Fibroblast of lung (primary cell): Measurements from ENCODE around the gene TMEM269. TPM values are rescaled to one million over a fixed set of nuclear protein-coding genes. Genes with fewer than 3 reads are reported as not detected.
A peak's percentile ranks its signal among the peaks of the same experiment; 100 is the strongest.

Source experiments
- DNase-seq, 2 donors: peaks; one replicate each; pipeline versions ENCODE4 v3.0.0 to v3.0.0-alpha.2; 2010; ENCODE audit warnings: low read depth in 2 of 2
- H2AFZ ChIP-seq: 2 replicates; pipeline ENCODE4 v1.5.1; 2012; ENCODE audit warnings: low read length, control low read depth, inconsistent platforms
- H3K27ac ChIP-seq: 2 replicates; pipeline ENCODE4 v1.5.1; 2011; ENCODE audit warnings: low read length, control low read depth; ENCODE audit not compliant: insufficient read depth
- H3K27me3 ChIP-seq: 2 replicates; pipeline ENCODE4 v1.5.1; 2011; ENCODE audit warnings: mild to moderate bottlenecking, low read length; ENCODE audit not compliant: control insufficient read depth, insufficient read depth
- H3K36me3 ChIP-seq: 2 replicates; pipeline ENCODE4 v1.5.1; 2011; ENCODE audit warnings: low read length; ENCODE audit not compliant: control insufficient read depth, insufficient read depth
- H3K4me1 ChIP-seq: 2 replicates; pipeline ENCODE4 v1.5.1; 2011; ENCODE audit warnings: low read length; ENCODE audit not compliant: control insufficient read depth, insufficient read depth; ENCODE audit errors: extremely low read depth
- H3K4me2 ChIP-seq: 2 replicates; pipeline ENCODE4 v1.5.1; 2011; ENCODE audit warnings: low read length, control low read depth; ENCODE audit not compliant: insufficient read depth; ENCODE audit errors: extremely low read depth
- H3K4me3 ChIP-seq, 4 experiments: fragments of 200-600 bp in 1 of 4; sonication (generic) in 1 of 4; replicated peaks in 1 of 4; 2 replicates each; pipeline ENCODE4 v1.5.1; 2011 to 2016; ENCODE audit warnings: low read length in 4 of 4, low read depth in 3 of 4, mild to moderate bottlenecking in 3 of 4, control low read depth in 2 of 4, inconsistent platforms in 1 of 4, mixed read lengths in 1 of 4; ENCODE audit not compliant: insufficient read depth in 1 of 4; ENCODE audit errors: control extremely low read depth in 1 of 4
- H3K79me2 ChIP-seq: 2 replicates; pipeline ENCODE4 v1.5.1; 2012; ENCODE audit warnings: mild to moderate bottlenecking, low read length, inconsistent platforms; ENCODE audit not compliant: control insufficient read depth, insufficient read depth
- H3K9ac ChIP-seq: 2 replicates; pipeline ENCODE4 v1.5.1; 2011; ENCODE audit warnings: mild to moderate bottlenecking, low read length, control low read depth; ENCODE audit not compliant: insufficient read depth
- H3K9me3 ChIP-seq: 2 replicates; pipeline ENCODE4 v1.5.1; 2012; ENCODE audit warnings: low read depth, low read length; ENCODE audit not compliant: control insufficient read depth, insufficient read depth
- H4K20me1 ChIP-seq: 2 replicates; pipeline ENCODE4 v1.5.1; 2011; ENCODE audit warnings: low read length; ENCODE audit not compliant: control insufficient read depth, insufficient read depth; ENCODE audit errors: extremely low read depth
- CTCF ChIP-seq, 2 donors: IDR thresholded peaks in 1 of 2; conservative IDR thresholded peaks in 1 of 2; 1 replicate in 1 of 2; 2 replicates in 1 of 2; pipeline ENCODE4 v1.5.1; 2011 to 2012; ENCODE audit warnings: low read length in 2 of 2, control low read depth in 1 of 2, inconsistent platforms in 1 of 2, low read depth in 1 of 2, mild to moderate bottlenecking in 1 of 2
- EZH2 ChIP-seq: IDR thresholded peaks from 2 replicates; pipeline ENCODE4 v1.5.1; 2012; ENCODE audit warnings: low read length, control low read depth, mild to moderate bottlenecking; ENCODE audit errors: missing control alignments
- polyA plus RNA-seq, 2 donors: library from polyadenylated mRNA; depleted of rRNA in 1 of 2; stranded (reverse) in 1 of 2; unstranded in 1 of 2; fragments of >200 nt; gene quantifications; 2 replicates each; pipeline ENCODE4 v1.2.1, GENCODE V29; 2011 to 2012; ENCODE audit warnings: missing spikeins in 1 of 2
- total RNA-seq: library from RNA; depleted of rRNA; stranded (reverse); fragments of >200 nt; gene quantifications from 2 replicates; pipeline ENCODE4 v1.2.1, GENCODE V29; 2014

TMEM269 gene
- total and polyA plus RNA-seq, 2 donors (not counting 1 experiment from before 2014, with no cell fraction given): 0.10 to 0.17 TPM

- Histone ChIP-seq H3K27ac (no peak overlapping the region), H3K4me2 (no peak overlapping the region), H3K27me3 (no peaks in the 10 kb centered on the region), H4K20me1 (no peaks in the 10 kb centered on the region), H3K9me3 (no peaks in the 10 kb centered on the region), H3K79me2 (no peaks in the 10 kb centered on the region), H3K4me1 (no peaks in the 10 kb centered on the region), H3K36me3 (no peaks in the 10 kb centered on the region), H3K9ac (no peak overlapping the region), H3K4me3 (no peak overlapping the region), H2AFZ (no peak overlapping the region)
- TF ChIP-seq CTCF (conservative IDR thresholded peaks at IDR 0.05 in 1 of 2, IDR thresholded peaks at IDR 0.05 in 1 of 2; ENCODE audit: low read depth in 1 of 2, low read length in 2 of 2) (no peak), EZH2 (no peak)
- no peak for DNase-seq
Observed at GRCh38 chr1:42797979-42798378, 13.2 kb downstream of the TMEM269 start.

GRCh38 chr1:42801832-42802473 lies 17.2 kb downstream of the TMEM269 start:
- Histone ChIP-seq H3K9ac (no peak overlapping the region), H3K4me1 (no peaks in the 10 kb centered on the region), H3K79me2 (no peaks in the 10 kb centered on the region), H3K9me3 (no peaks in the 10 kb centered on the region), H3K36me3 (no peaks in the 10 kb centered on the region), H3K27me3 (no peaks in the 10 kb centered on the region), H4K20me1 (no peaks in the 10 kb centered on the region), H3K27ac (no peak overlapping the region), H3K4me3 (no peak overlapping the region), H2AFZ (no peak overlapping the region), H3K4me2 (no peak overlapping the region)
- no peak for TF ChIP-seq EZH2
- no peak for TF ChIP-seq CTCF (conservative IDR thresholded peaks at IDR 0.05 in 1 of 2, IDR thresholded peaks at IDR 0.05 in 1 of 2; ENCODE audit: low read depth in 1 of 2, low read length in 2 of 2)
- DNase-seq: peak; percentile 10 to 17

- H4K20me1 ChIP-seq: no peaks in the 10 kb centered on the region
Observed at GRCh38 chr1:42806171-42806570, 21.4 kb downstream of the TMEM269 start.

More at GRCh38 chr1:42806171-42806570, 21.4 kb downstream of the TMEM269 start:
- peak in 1 of 2 donors; percentile 16 for DNase-seq
- Histone ChIP-seq H3K9me3 (no peaks in the 10 kb centered on the region), H2AFZ (no peak overlapping the region), H3K36me3 (no peaks in the 10 kb centered on the region), H3K27ac (no peak overlapping the region), H3K9ac (no peak overlapping the region), H3K4me1 (no peaks in the 10 kb centered on the region), H3K4me3 (no peak overlapping the region), H3K79me2 (no peaks in the 10 kb centered on the region), H3K4me2 (no peak overlapping the region), H3K27me3 (no peaks in the 10 kb centered on the region)
- TF ChIP-seq CTCF (conservative IDR thresholded peaks at IDR 0.05 in 1 of 2, IDR thresholded peaks at IDR 0.05 in 1 of 2; ENCODE audit: low read depth in 1 of 2, low read length in 2 of 2) (no peak), EZH2 (no peak)
